DND-41 (cell line): ENCODE results near the gene NR2C1.

Experiments
- ATAC-seq: fragments of 200-7000 bp; cut with Tn5 transposase; 3 replicates; pipeline ENCODE4 v1.9.1; 2021; ENCODE audit warnings: low read depth; ENCODE audit not compliant: insufficient read depth
- DNase-seq: peaks from one replicate; pipeline ENCODE4 v3.0.0-alpha.2; 2020
- H2AFZ ChIP-seq: 2 replicates; pipeline ENCODE4 v1.6.0; 2012; ENCODE audit warnings: low read depth, low read length
- H3K27ac ChIP-seq: 2 replicates; pipeline ENCODE4 v1.5.1; 2012; ENCODE audit warnings: low read length, inconsistent platforms
- H3K27me3 ChIP-seq: fragments of 200-600 bp; sonication (generic); 2 replicates; pipeline ENCODE4 v1.6.0; 2012; ENCODE audit warnings: low read length, mild to moderate bottlenecking, inconsistent platforms; ENCODE audit not compliant: insufficient read depth, poor library complexity
- H3K36me3 ChIP-seq: 2 replicates; pipeline ENCODE4 v1.5.1; 2012; ENCODE audit warnings: low read length, inconsistent platforms; ENCODE audit not compliant: insufficient read depth
- H3K4me1 ChIP-seq: 2 replicates; pipeline ENCODE4 v1.5.1; 2012; ENCODE audit warnings: mild to moderate bottlenecking, low read length; ENCODE audit not compliant: insufficient read depth
- H3K4me2 ChIP-seq: 2 replicates; pipeline ENCODE4 v1.6.0; 2012; ENCODE audit warnings: mild to moderate bottlenecking, moderate library complexity, low read length, inconsistent platforms; ENCODE audit not compliant: insufficient read depth
- H3K4me3 ChIP-seq, 2 experiments: fragments of 200-600 bp in 1 of 2; shearing (Covaris generic) in 1 of 2; 2 replicates each; pipeline ENCODE4 v1.5.1; 2012 to 2016; ENCODE audit warnings: inconsistent platforms in 2 of 2, low read length in 2 of 2, mild to moderate bottlenecking in 2 of 2, low read depth in 1 of 2, moderate library complexity in 1 of 2
- H3K79me2 ChIP-seq: 2 replicates; pipeline ENCODE4 v1.6.0; 2012; ENCODE audit warnings: low read length, inconsistent platforms; ENCODE audit not compliant: insufficient read depth
- H3K9ac ChIP-seq: 2 replicates; pipeline ENCODE4 v1.6.0; 2012; ENCODE audit warnings: low read depth, mild to moderate bottlenecking, inconsistent platforms, low read length, moderate library complexity
- H3K9me3 ChIP-seq: 2 replicates; pipeline ENCODE4 v1.5.1; 2012; ENCODE audit warnings: low read length, moderate library complexity, mild to moderate bottlenecking, inconsistent platforms; ENCODE audit not compliant: insufficient read depth, severe bottlenecking
- H4K20me1 ChIP-seq: 2 replicates; pipeline ENCODE4 v1.6.0; 2012; ENCODE audit warnings: low read length; ENCODE audit not compliant: insufficient read depth
- CTCF ChIP-seq: IDR thresholded peaks from 2 replicates; pipeline ENCODE4 v1.5.1; 2012; ENCODE audit warnings: borderline replicate concordance, low read length, moderate library complexity, mild to moderate bottlenecking; ENCODE audit not compliant: poor library complexity, severe bottlenecking; ENCODE audit errors: extremely low read depth
- EZH2 ChIP-seq: IDR thresholded peaks from 3 replicates; pipeline ENCODE4 v1.6.1; 2012; ENCODE audit warnings: borderline replicate concordance, low read depth, mild to moderate bottlenecking, moderate library complexity, low read length, inconsistent platforms; ENCODE audit not compliant: severe bottlenecking

NR2C1 gene

GRCh38 chr12:95022477-95022876 lies 50.9 kb downstream of the NR2C1 start:
- no peak overlapping the region for H3K4me2 ChIP-seq
- peaks cover 36% of the 10 kb centered on the region for H3K36me3 ChIP-seq
- no peak overlapping the region for H2AFZ ChIP-seq
- DNase-seq (no peak), ATAC-seq (0 out of 3 replicates have a peak, but pooled peaks have one; percentile 42)
- no peaks in the 10 kb centered on the region for H3K27me3 ChIP-seq
- no peak overlapping the region for H3K4me3 ChIP-seq
- H4K20me1 ChIP-seq, result no peaks in the 10 kb centered on the region
- TF ChIP-seq EZH2, result no peak
- TF ChIP-seq CTCF, result no peak
- no peaks in the 10 kb centered on the region for H3K79me2 ChIP-seq
- H3K9ac ChIP-seq, result no peak overlapping the region
- no peaks in the 10 kb centered on the region for H3K4me1 ChIP-seq
- no peak overlapping the region for H3K27ac ChIP-seq
- H3K9me3 ChIP-seq, result no peaks in the 10 kb centered on the region

- H3K36me3 ChIP-seq, result peaks cover 11% of the 10 kb centered on the region
These were observed 55.9 kb downstream of the NR2C1 start for GRCh38 chr12:95017482-95017881.

GRCh38 chr12:95016120-95016519 lies 57.3 kb downstream of the NR2C1 start:
- ATAC-seq, result no peak
- no peak overlapping the region for H3K4me2 ChIP-seq

More at GRCh38 chr12:95017482-95017881, 55.9 kb downstream of the NR2C1 start:
- DNase-seq (no peak), ATAC-seq (no peak)
- Histone ChIP-seq H3K9me3 (no peaks in the 10 kb centered on the region), H3K4me3 (no peak overlapping the region), H3K79me2 (no peaks in the 10 kb centered on the region), H3K27ac (no peak overlapping the region), H3K9ac (no peak overlapping the region), H3K4me1 (no peaks in the 10 kb centered on the region), H3K27me3 (no peaks in the 10 kb centered on the region), H3K4me2 (no peak overlapping the region), H2AFZ (no peak overlapping the region), H4K20me1 (no peaks in the 10 kb centered on the region)
- TF ChIP-seq EZH2, result no peak
- TF ChIP-seq CTCF, result no peak

More at GRCh38 chr12:95016120-95016519, 57.3 kb downstream of the NR2C1 start:
- H3K79me2 ChIP-seq, result no peaks in the 10 kb centered on the region
- DNase-seq, result no peak
- no peak overlapping the region for H2AFZ ChIP-seq
- no peak for TF ChIP-seq EZH2
- no peak for TF ChIP-seq CTCF
- no peak overlapping the region for H3K9ac ChIP-seq
- H3K27ac ChIP-seq, result no peak overlapping the region
- H3K9me3 ChIP-seq, result no peaks in the 10 kb centered on the region
- peaks cover under 1% of the 10 kb centered on the region for H3K36me3 ChIP-seq
- no peaks in the 10 kb centered on the region for H3K27me3 ChIP-seq
- H3K4me3 ChIP-seq, result no peak overlapping the region
- no peaks in the 10 kb centered on the region for H4K20me1 ChIP-seq
- no peaks in the 10 kb centered on the region for H3K4me1 ChIP-seq
